HepG2 (cell line): ENCODE results near the gene ELAVL3. TPM values are rescaled to one million over a fixed set of nuclear protein-coding genes. Genes with fewer than 3 reads are reported as not detected.
A peak's percentile ranks its signal among the peaks of the same experiment; 100 is the strongest.

ENCODE experiments used
- CBX5 ChIP-seq: sonication (generic); formaldehyde crosslinking; IDR thresholded peaks from 2 replicates; pipeline ENCODE4 v1.4.0; 2020; ENCODE audit warnings: missing genetic modification reagents, borderline replicate concordance
- DDIT3 ChIP-seq: sonication (generic); formaldehyde crosslinking; IDR thresholded peaks from 2 replicates; pipeline ENCODE4 v1.4.0; 2020; ENCODE audit warnings: mild to moderate bottlenecking, missing genetic modification reagents
- FOSL2 ChIP-seq: sonication (generic); formaldehyde crosslinking; IDR thresholded peaks from 2 replicates; pipeline ENCODE4 v1.4.0; 2020; ENCODE audit warnings: missing genetic modification reagents
- HINFP ChIP-seq: sonication (generic); formaldehyde crosslinking; IDR thresholded peaks from 2 replicates; pipeline ENCODE4 v1.4.0; 2020; ENCODE audit warnings: low read depth, mild to moderate bottlenecking, missing genetic modification reagents
- JDP2 ChIP-seq: sonication (generic); formaldehyde crosslinking; IDR thresholded peaks from 2 replicates; pipeline ENCODE4 v1.8.1; 2022; ENCODE audit warnings: missing genetic modification reagents, borderline replicate concordance
- KLF6 ChIP-seq: IDR thresholded peaks from 2 replicates; pipeline ENCODE4 v1.8.0; 2016; ENCODE audit warnings: missing biosample characterization, missing genetic modification reagents
- MATR3 ChIP-seq: sonication (generic); formaldehyde crosslinking; IDR thresholded peaks from 2 replicates; pipeline ENCODE4 v1.4.0; 2020; ENCODE audit warnings: missing genetic modification reagents
- MTA3 ChIP-seq: sonication (generic); formaldehyde crosslinking; IDR thresholded peaks from 2 replicates; pipeline ENCODE4 v1.4.0; 2020; ENCODE audit warnings: missing genetic modification reagents
- NR2F1 ChIP-seq, 2 experiments: fragments of 450-650 bp in 1 of 2; formaldehyde crosslinking in 1 of 2; IDR thresholded peaks; 2 replicates each; pipeline versions ENCODE4 v1.5.0 to v1.6.1; 2016 to 2020; ENCODE audit warnings: mild to moderate bottlenecking in 1 of 2, missing compliant biosample characterization in 1 of 2, missing genetic modification reagents in 1 of 2, moderate library complexity in 1 of 2
- POLR2A ChIP-seq, 2 experiments: IDR thresholded peaks; 2 replicates each; pipeline ENCODE4 v1.6.1; 2011; ENCODE audit warnings: low read depth in 2 of 2, low read length in 2 of 2, mild to moderate bottlenecking in 1 of 2, moderate library complexity in 1 of 2; ENCODE audit not compliant: insufficient read depth in 1 of 2
- SRSF4 ChIP-seq: fragments of 200-400 bp; formaldehyde crosslinking; IDR thresholded peaks from one replicate; pipeline ENCODE4 v1.6.1; 2018; ENCODE audit warnings: mild to moderate bottlenecking, low read depth, low read length, moderate library complexity; ENCODE audit not compliant: poor library complexity, severe bottlenecking
- U2AF2 ChIP-seq: fragments of 200-400 bp; formaldehyde crosslinking; IDR thresholded peaks from 2 replicates; pipeline ENCODE4 v1.6.1; 2017; ENCODE audit warnings: low read depth, mild to moderate bottlenecking, low read length
- USF2 ChIP-seq, 2 experiments: sonication (generic) in 1 of 2; formaldehyde crosslinking in 1 of 2; IDR thresholded peaks; 2 replicates each; pipeline versions ENCODE4 v1.5.1 to v1.6.1; 2011 to 2020; ENCODE audit warnings: borderline replicate concordance in 1 of 2, low read depth in 1 of 2, low read length in 1 of 2, mild to moderate bottlenecking in 1 of 2, missing genetic modification reagents in 1 of 2, moderate library complexity in 1 of 2
- ZNF124 ChIP-seq: sonication (generic); formaldehyde crosslinking; IDR thresholded peaks from 2 replicates; pipeline ENCODE4 v1.4.0; 2020; ENCODE audit warnings: missing genetic modification reagents
- ZNF414 ChIP-seq: sonication (generic); formaldehyde crosslinking; IDR thresholded peaks from 2 replicates; pipeline ENCODE4 v1.5.0; 2020; ENCODE audit warnings: missing genetic modification reagents
- ZNF484 ChIP-seq: sonication (generic); formaldehyde crosslinking; IDR thresholded peaks from 2 replicates; pipeline ENCODE4 v1.5.1; 2020; ENCODE audit warnings: mild to moderate bottlenecking, low read depth, missing genetic modification reagents, borderline replicate concordance
- ZNF572 ChIP-seq: sonication (generic); formaldehyde crosslinking; IDR thresholded peaks from 2 replicates; pipeline ENCODE4 v1.5.1; 2020; ENCODE audit warnings: mild to moderate bottlenecking, missing genetic modification reagents
- polyA plus RNA-seq, 8 experiments: library from polyadenylated mRNA; depleted of rRNA in 3 of 8; stranded (reverse) in 7 of 8; unstranded in 1 of 8; fragments of >200 nt; fragmentation: Illumina TruSeq in 4 of 8; extraction: Trizol in 4 of 8; gene quantifications; 2 replicates each; pipeline versions ENCODE4 v1.2.1 to v1.2.3, GENCODE V29; 2011 to 2016; ENCODE audit warnings: low read depth in 4 of 8, missing spikeins in 1 of 8, mixed read lengths in 1 of 8; ENCODE audit not compliant: insufficient read depth in 1 of 8
- total RNA-seq, 5 experiments: library from RNA; depleted of rRNA; stranded (reverse); fragments of >200 nt; fragmentation: Illumina TruSeq; extraction: Trizol; gene quantifications; 2 replicates each; pipeline ENCODE4 v1.2.3, GENCODE V29; 2016; ENCODE audit warnings: low read depth in 1 of 5
- TF ChIP-seq, protein P1 (sequence below): sonication (generic); formaldehyde crosslinking; IDR thresholded peaks from 2 replicates; pipeline ENCODE4 v1.5.0; 2020; ENCODE audit warnings: mild to moderate bottlenecking, missing genetic modification reagents
- TF ChIP-seq, protein P2 (sequence below): sonication (generic); formaldehyde crosslinking; IDR thresholded peaks from 2 replicates; pipeline ENCODE4 v1.4.0; 2020; ENCODE audit warnings: missing genetic modification reagents, borderline replicate concordance

ELAVL3 gene
- total and polyA plus RNA-seq, 2 of the 13 experiments (the other 11 are each of a cell fraction or from before 2014, with no cell fraction given): 0.03 TPM; not detected in 1

DNA sequence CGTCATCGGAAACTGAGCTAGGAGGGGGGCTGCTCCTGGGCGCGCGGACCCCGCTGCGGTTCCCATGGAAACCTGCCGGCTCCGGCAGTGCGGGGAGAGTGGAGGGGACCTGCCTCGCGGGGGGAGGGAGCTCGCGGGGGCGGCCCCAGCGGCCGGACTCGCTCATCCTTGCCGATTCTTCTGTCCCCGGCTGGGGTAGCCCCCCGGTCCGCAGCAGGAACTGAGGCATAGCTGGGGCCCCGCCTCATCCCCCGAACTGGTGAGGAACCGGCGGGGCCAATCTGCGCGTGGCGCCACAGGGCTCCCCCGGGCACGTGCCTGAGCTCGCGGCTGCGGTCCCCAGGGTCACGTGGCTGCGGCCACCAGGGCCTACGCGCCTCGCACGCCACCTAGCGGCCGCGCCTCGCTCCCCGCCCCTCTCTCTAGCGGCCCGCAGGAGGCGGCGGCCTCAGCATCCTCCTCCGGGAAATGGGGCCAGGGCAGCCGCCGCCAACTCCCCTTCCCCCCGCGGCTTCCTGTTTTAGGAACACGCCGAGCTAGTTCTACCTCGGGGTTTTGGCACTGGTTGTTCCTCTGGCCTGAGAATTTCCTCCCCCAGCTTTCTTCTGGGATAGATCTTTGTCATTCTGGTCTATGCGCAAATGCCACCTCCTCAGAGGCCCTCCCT lies 1.7 kb upstream of the ELAVL3 start (continued):
- TF ChIP-seq JDP2 (CRISPR knock-in tag): no peak
- TF ChIP-seq ZNF124 (CRISPR knock-in tag): 0 out of 2 replicates have a peak, but pooled peaks have one; percentile 76
- no peak for TF ChIP-seq NR2F1 (CRISPR knock-in tag; IDR thresholded peaks at IDR 0.05)
- TF ChIP-seq U2AF2: no peak
- no peak for TF ChIP-seq SRSF4
- no peak for TF ChIP-seq ZNF484 (CRISPR knock-in tag)
- no peak for TF ChIP-seq POLR2A (IDR thresholded peaks at IDR 0.05; ENCODE audit: insufficient read depth in 1 of 2, low read depth in 2 of 2, low read length in 2 of 2)
- no peak for TF ChIP-seq MTA3 (CRISPR knock-in tag)
- TF ChIP-seq FOSL2: peak; percentile 34; the same call in 1 of the 2 replicates
- no peak for TF ChIP-seq ZNF572 (CRISPR knock-in tag)
- TF ChIP-seq, protein P1, sequence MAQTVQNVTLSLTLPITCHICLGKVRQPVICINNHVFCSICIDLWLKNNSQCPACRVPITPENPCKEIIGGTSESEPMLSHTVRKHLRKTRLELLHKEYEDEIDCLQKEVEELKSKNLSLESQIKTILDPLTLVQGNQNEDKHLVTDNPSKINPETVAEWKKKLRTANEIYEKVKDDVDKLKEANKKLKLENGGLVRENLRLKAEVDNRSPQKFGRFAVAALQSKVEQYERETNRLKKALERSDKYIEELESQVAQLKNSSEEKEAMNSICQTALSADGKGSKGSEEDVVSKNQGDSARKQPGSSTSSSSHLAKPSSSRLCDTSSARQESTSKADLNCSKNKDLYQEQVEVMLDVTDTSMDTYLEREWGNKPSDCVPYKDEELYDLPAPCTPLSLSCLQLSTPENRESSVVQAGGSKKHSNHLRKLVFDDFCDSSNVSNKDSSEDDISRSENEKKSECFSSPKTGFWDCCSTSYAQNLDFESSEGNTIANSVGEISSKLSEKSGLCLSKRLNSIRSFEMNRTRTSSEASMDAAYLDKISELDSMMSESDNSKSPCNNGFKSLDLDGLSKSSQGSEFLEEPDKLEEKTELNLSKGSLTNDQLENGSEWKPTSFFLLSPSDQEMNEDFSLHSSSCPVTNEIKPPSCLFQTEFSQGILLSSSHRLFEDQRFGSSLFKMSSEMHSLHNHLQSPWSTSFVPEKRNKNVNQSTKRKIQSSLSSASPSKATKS (CRISPR knock-in tag): no peak
- TF ChIP-seq DDIT3 (CRISPR knock-in tag): no peak
- TF ChIP-seq, protein P2, sequence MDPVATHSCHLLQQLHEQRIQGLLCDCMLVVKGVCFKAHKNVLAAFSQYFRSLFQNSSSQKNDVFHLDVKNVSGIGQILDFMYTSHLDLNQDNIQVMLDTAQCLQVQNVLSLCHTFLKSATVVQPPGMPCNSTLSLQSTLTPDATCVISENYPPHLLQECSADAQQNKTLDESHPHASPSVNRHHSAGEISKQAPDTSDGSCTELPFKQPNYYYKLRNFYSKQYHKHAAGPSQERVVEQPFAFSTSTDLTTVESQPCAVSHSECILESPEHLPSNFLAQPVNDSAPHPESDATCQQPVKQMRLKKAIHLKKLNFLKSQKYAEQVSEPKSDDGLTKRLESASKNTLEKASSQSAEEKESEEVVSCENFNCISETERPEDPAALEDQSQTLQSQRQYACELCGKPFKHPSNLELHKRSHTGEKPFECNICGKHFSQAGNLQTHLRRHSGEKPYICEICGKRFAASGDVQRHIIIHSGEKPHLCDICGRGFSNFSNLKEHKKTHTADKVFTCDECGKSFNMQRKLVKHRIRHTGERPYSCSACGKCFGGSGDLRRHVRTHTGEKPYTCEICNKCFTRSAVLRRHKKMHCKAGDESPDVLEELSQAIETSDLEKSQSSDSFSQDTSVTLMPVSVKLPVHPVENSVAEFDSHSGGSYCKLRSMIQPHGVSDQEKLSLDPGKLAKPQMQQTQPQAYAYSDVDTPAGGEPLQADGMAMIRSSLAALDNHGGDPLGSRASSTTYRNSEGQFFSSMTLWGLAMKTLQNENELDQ (CRISPR knock-in tag): no peak
- TF ChIP-seq MATR3 (CRISPR knock-in tag): no peak
- TF ChIP-seq CBX5: no peak
- peak; percentile 72 for TF ChIP-seq KLF6
- peak; percentile 91 for TF ChIP-seq USF2 (IDR thresholded peaks at IDR 0.05; ENCODE audit: low read depth, low read length)
- peak; percentile 90; the same call in 1 of the 2 replicates for TF ChIP-seq USF2 (CRISPR knock-in tag; IDR thresholded peaks at IDR 0.05; ENCODE audit: borderline replicate concordance)
- TF ChIP-seq HINFP (CRISPR knock-in tag): no peak
- TF ChIP-seq ZNF414 (CRISPR knock-in tag): 0 out of 2 replicates have a peak, but pooled peaks have one; percentile 24
